HL-60 (cell line): Measurements from ENCODE around the gene JPT2.

ENCODE experiments used
- GABPA ChIP-seq: IDR thresholded peaks from 2 replicates; pipeline ENCODE4 v1.6.1; 2012; ENCODE audit warnings: low read depth
- POLR2AphosphoS5 ChIP-seq: IDR thresholded peaks from 2 replicates; pipeline ENCODE4 v1.6.1; 2012; ENCODE audit warnings: low read depth
- TF ChIP-seq, protein P1 (sequence below): IDR thresholded peaks from one replicate; pipeline ENCODE4 v1.5.1; 2011; ENCODE audit warnings: low read length, control low read depth, inconsistent platforms; ENCODE audit not compliant: insufficient read depth
- TF ChIP-seq, protein P2 (sequence below): IDR thresholded peaks from 2 replicates; pipeline ENCODE4 v1.6.1; 2012; ENCODE audit warnings: low read depth; ENCODE audit not compliant: insufficient replicate concordance

DNA sequence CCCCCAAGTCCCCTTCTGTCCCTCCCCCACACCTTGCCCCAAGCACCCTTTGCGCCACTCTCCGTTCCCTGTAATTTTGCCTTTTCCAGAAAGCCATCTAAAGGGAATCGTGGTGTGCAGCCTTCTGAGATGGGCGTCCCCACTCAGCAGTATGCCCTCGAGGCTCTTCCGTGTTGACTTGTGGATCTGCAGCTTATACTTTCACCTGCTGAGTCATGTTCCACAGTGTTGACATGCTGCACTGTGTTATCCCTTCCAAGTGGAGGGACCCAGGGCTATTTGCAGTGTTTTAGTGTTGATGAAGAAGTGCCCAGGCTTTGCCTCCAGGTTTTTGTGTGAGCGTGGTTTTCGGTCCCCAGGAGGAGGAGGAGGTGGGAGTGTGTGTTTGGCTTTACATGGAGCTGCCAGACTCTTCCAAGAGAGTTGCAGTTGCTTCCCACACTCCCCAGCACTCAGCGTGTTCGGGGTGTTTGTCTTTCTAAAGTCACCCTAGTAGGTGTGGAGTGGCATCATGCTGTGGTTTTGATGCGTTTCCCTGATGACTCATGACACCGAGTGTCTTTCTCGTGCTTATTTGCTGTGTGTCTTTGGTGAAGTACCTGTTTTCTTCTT is 32.1 kb upstream of the JPT2 start:
- TF ChIP-seq, protein P1, sequence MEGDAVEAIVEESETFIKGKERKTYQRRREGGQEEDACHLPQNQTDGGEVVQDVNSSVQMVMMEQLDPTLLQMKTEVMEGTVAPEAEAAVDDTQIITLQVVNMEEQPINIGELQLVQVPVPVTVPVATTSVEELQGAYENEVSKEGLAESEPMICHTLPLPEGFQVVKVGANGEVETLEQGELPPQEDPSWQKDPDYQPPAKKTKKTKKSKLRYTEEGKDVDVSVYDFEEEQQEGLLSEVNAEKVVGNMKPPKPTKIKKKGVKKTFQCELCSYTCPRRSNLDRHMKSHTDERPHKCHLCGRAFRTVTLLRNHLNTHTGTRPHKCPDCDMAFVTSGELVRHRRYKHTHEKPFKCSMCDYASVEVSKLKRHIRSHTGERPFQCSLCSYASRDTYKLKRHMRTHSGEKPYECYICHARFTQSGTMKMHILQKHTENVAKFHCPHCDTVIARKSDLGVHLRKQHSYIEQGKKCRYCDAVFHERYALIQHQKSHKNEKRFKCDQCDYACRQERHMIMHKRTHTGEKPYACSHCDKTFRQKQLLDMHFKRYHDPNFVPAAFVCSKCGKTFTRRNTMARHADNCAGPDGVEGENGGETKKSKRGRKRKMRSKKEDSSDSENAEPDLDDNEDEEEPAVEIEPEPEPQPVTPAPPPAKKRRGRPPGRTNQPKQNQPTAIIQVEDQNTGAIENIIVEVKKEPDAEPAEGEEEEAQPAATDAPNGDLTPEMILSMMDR, result no peak
- no peak; the same call in 1 of the 2 replicates for TF ChIP-seq POLR2AphosphoS5
- no peak for TF ChIP-seq GABPA
- TF ChIP-seq, protein P2, sequence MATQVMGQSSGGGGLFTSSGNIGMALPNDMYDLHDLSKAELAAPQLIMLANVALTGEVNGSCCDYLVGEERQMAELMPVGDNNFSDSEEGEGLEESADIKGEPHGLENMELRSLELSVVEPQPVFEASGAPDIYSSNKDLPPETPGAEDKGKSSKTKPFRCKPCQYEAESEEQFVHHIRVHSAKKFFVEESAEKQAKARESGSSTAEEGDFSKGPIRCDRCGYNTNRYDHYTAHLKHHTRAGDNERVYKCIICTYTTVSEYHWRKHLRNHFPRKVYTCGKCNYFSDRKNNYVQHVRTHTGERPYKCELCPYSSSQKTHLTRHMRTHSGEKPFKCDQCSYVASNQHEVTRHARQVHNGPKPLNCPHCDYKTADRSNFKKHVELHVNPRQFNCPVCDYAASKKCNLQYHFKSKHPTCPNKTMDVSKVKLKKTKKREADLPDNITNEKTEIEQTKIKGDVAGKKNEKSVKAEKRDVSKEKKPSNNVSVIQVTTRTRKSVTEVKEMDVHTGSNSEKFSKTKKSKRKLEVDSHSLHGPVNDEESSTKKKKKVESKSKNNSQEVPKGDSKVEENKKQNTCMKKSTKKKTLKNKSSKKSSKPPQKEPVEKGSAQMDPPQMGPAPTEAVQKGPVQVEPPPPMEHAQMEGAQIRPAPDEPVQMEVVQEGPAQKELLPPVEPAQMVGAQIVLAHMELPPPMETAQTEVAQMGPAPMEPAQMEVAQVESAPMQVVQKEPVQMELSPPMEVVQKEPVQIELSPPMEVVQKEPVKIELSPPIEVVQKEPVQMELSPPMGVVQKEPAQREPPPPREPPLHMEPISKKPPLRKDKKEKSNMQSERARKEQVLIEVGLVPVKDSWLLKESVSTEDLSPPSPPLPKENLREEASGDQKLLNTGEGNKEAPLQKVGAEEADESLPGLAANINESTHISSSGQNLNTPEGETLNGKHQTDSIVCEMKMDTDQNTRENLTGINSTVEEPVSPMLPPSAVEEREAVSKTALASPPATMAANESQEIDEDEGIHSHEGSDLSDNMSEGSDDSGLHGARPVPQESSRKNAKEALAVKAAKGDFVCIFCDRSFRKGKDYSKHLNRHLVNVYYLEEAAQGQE, result no peak
